Osteoblast (primary cell): ENCODE results near the gene FBXL7. TPM values are rescaled to one million over a fixed set of nuclear protein-coding genes. Genes with fewer than 3 reads are reported as not detected.
A peak's percentile ranks its signal among the peaks of the same experiment; 100 is the strongest.

Experiments used
- DNase-seq: peaks from one replicate; pipeline ENCODE4 v3.0.0; 2011; ENCODE audit warnings: low spot score, mixed read lengths; ENCODE audit not compliant: insufficient read length; ENCODE audit errors: missing footprints
- H2AFZ ChIP-seq: 2 replicates; pipeline ENCODE4 v1.6.0; 2011; ENCODE audit warnings: mild to moderate bottlenecking, low read length
- H3K27ac ChIP-seq: 2 replicates; pipeline ENCODE4 v1.5.1; 2011; ENCODE audit warnings: mild to moderate bottlenecking, low read depth, low read length, moderate library complexity
- H3K27me3 ChIP-seq: 2 replicates; pipeline ENCODE4 v1.6.0; 2012; ENCODE audit warnings: mild to moderate bottlenecking, control low read depth, inconsistent platforms, low read length, moderate library complexity; ENCODE audit not compliant: insufficient read depth
- H3K36me3 ChIP-seq: 2 replicates; pipeline ENCODE4 v1.5.1; 2011; ENCODE audit warnings: mild to moderate bottlenecking, low read length, control low read depth, moderate library complexity; ENCODE audit not compliant: insufficient read depth
- H3K4me1 ChIP-seq: 2 replicates; pipeline ENCODE4 v1.5.1; 2011; ENCODE audit warnings: mild to moderate bottlenecking, low read length, control low read depth, moderate library complexity; ENCODE audit not compliant: insufficient read depth
- H3K4me2 ChIP-seq: 2 replicates; pipeline ENCODE4 v1.6.0; 2011; ENCODE audit warnings: mild to moderate bottlenecking, low read length; ENCODE audit not compliant: insufficient read depth
- H3K4me3 ChIP-seq: fragments of 200-600 bp; sonication (generic); 3 replicates; pipeline ENCODE4 v1.5.1; 2012; ENCODE audit warnings: mild to moderate bottlenecking, low read length, inconsistent platforms; ENCODE audit not compliant: insufficient read depth
- H3K79me2 ChIP-seq: 2 replicates; pipeline ENCODE4 v1.6.0; 2012; ENCODE audit warnings: mild to moderate bottlenecking, low read length, control low read depth, inconsistent platforms; ENCODE audit not compliant: insufficient read depth
- H3K9me3 ChIP-seq: 2 replicates; pipeline ENCODE4 v1.5.1; 2011; ENCODE audit warnings: low read depth, low read length, control low read depth
- H4K20me1 ChIP-seq: 2 replicates; pipeline ENCODE4 v1.6.0; 2012; ENCODE audit warnings: mild to moderate bottlenecking, low read length, control low read depth; ENCODE audit not compliant: insufficient read depth
- CTCF ChIP-seq: IDR thresholded peaks from 2 replicates; pipeline ENCODE4 v1.5.1; 2011; ENCODE audit warnings: mild to moderate bottlenecking, low read depth, low read length, moderate library complexity; ENCODE audit errors: extremely low read depth
- total RNA-seq: library from RNA; depleted of rRNA; stranded (reverse); fragments of >200 nt; gene quantifications from 2 replicates; pipeline ENCODE4 v1.2.3, GENCODE V29; 2012

Gene FBXL7
- total RNA-seq, 1 donor, result 13.4 TPM

GRCh38 chr5:15936505-15937245 is 436.7 kb downstream of the FBXL7 start:
- TF ChIP-seq CTCF, result no peak
- no peak for DNase-seq
- H2AFZ ChIP-seq, result no peak overlapping the region
- H4K20me1 ChIP-seq, result no peaks in the 10 kb centered on the region
- H3K27ac ChIP-seq, result no peak overlapping the region
- no peak overlapping the region for H3K4me2 ChIP-seq
- no peaks in the 10 kb centered on the region for H3K27me3 ChIP-seq
- H3K4me3 ChIP-seq, result no peak overlapping the region
- no peaks in the 10 kb centered on the region for H3K36me3 ChIP-seq
- H3K4me1 ChIP-seq, result peaks cover 12% of the 10 kb centered on the region
- no peaks in the 10 kb centered on the region for H3K9me3 ChIP-seq
- no peaks in the 10 kb centered on the region for H3K79me2 ChIP-seq

GRCh38 chr5:15937708-15938107 is 437.7 kb downstream of the FBXL7 start:
- DNase-seq, result no peak
- Histone ChIP-seq H3K4me3 (no peak overlapping the region), H3K4me2 (no peak overlapping the region), H3K27ac (no peak overlapping the region), H3K79me2 (no peaks in the 10 kb centered on the region), H2AFZ (no peak overlapping the region), H3K9me3 (no peaks in the 10 kb centered on the region), H3K36me3 (no peaks in the 10 kb centered on the region), H4K20me1 (no peaks in the 10 kb centered on the region), H3K27me3 (no peaks in the 10 kb centered on the region), H3K4me1 (peaks cover 12% of the 10 kb centered on the region)
- no peak for TF ChIP-seq CTCF

GRCh38 chr5:15938186-15938585 is 438.2 kb downstream of the FBXL7 start:
- no peak overlapping the region for H2AFZ ChIP-seq
- H3K79me2 ChIP-seq, result no peaks in the 10 kb centered on the region
- H3K27me3 ChIP-seq, result no peaks in the 10 kb centered on the region
- H3K4me1 ChIP-seq, result peaks cover 16% of the 10 kb centered on the region
- H4K20me1 ChIP-seq, result no peaks in the 10 kb centered on the region
- no peak overlapping the region for H3K4me2 ChIP-seq
- no peak overlapping the region for H3K4me3 ChIP-seq
- H3K27ac ChIP-seq, result no peak overlapping the region
- H3K36me3 ChIP-seq, result no peaks in the 10 kb centered on the region
- DNase-seq, result no peak
- no peak for TF ChIP-seq CTCF
- no peaks in the 10 kb centered on the region for H3K9me3 ChIP-seq

GRCh38 chr5:15938961-15939360 is 439.0 kb downstream of the FBXL7 start:
- Histone ChIP-seq H3K36me3 (no peaks in the 10 kb centered on the region), H4K20me1 (no peaks in the 10 kb centered on the region), H3K9me3 (no peaks in the 10 kb centered on the region), H3K27me3 (no peaks in the 10 kb centered on the region), H3K27ac (peak overlapping the region; percentile 54), H3K79me2 (no peaks in the 10 kb centered on the region), H3K4me2 (peak overlapping the region; percentile 20), H3K4me3 (no peak overlapping the region), H2AFZ (no peak overlapping the region), H3K4me1 (peaks cover 22% of the 10 kb centered on the region)
- TF ChIP-seq CTCF, result no peak
- peak; percentile 96 for DNase-seq
